ENCODE results near the gene CYP26C1. TPM values are rescaled to one million over a fixed set of nuclear protein-coding genes. Genes with fewer than 3 reads are reported as not detected.
A peak's percentile ranks its signal among the peaks of the same experiment; 100 is the strongest.

Gene CYP26C1
- total RNA-seq, 4 donors from 2014 or later: under 0.01 to 0.39 (median under 0.01) TPM; not detected in 1

DNA sequence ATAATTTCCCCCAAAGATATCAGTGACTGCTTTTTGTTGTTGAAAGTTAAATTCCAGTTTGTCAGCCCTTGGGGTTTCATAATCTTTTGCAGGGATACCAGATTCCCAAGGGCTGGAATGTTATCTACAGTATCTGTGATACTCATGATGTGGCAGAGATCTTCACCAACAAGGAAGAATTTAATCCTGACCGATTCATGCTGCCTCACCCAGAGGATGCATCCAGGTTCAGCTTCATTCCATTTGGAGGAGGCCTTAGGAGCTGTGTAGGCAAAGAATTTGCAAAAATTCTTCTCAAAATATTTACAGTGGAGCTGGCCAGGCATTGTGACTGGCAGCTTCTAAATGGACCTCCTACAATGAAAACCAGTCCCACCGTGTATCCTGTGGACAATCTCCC is 16.3 kb downstream of the CYP26C1 start:
- no peak overlapping the region for H3K4me3 ChIP-seq
- no peaks in the 10 kb centered on the region for H3K9me3 ChIP-seq
- no peak for DNase-seq (ENCODE audit: extremely low spot score)
- no peaks in the 10 kb centered on the region for H3K36me3 ChIP-seq
- peaks cover 32 to 43% (median 41%) of the 10 kb centered on the region in 4 donors for H3K4me1 ChIP-seq
- H3K27me3 ChIP-seq: peaks cover 10 to 78% (median 31%) of the 10 kb centered on the region in 4 donors
- TF ChIP-seq, protein P1, sequence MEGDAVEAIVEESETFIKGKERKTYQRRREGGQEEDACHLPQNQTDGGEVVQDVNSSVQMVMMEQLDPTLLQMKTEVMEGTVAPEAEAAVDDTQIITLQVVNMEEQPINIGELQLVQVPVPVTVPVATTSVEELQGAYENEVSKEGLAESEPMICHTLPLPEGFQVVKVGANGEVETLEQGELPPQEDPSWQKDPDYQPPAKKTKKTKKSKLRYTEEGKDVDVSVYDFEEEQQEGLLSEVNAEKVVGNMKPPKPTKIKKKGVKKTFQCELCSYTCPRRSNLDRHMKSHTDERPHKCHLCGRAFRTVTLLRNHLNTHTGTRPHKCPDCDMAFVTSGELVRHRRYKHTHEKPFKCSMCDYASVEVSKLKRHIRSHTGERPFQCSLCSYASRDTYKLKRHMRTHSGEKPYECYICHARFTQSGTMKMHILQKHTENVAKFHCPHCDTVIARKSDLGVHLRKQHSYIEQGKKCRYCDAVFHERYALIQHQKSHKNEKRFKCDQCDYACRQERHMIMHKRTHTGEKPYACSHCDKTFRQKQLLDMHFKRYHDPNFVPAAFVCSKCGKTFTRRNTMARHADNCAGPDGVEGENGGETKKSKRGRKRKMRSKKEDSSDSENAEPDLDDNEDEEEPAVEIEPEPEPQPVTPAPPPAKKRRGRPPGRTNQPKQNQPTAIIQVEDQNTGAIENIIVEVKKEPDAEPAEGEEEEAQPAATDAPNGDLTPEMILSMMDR (IDR thresholded peaks at IDR 0.05): no peak
- no peak for TF ChIP-seq POLR2AphosphoS5 (IDR thresholded peaks at IDR 0.05)
- no peak for TF ChIP-seq EP300 (IDR thresholded peaks at IDR 0.05)
- TF ChIP-seq POLR2A (IDR thresholded peaks at IDR 0.05; ENCODE audit: low read depth): no peak
- WGBS: 71% methylated on average over 2 of the region's 2 CpGs
- H3K27ac ChIP-seq (replicated peaks in 1 of 4): no peak overlapping the region
- intact Hi-C loops (cut with DNase I): no loop called here

DNA sequence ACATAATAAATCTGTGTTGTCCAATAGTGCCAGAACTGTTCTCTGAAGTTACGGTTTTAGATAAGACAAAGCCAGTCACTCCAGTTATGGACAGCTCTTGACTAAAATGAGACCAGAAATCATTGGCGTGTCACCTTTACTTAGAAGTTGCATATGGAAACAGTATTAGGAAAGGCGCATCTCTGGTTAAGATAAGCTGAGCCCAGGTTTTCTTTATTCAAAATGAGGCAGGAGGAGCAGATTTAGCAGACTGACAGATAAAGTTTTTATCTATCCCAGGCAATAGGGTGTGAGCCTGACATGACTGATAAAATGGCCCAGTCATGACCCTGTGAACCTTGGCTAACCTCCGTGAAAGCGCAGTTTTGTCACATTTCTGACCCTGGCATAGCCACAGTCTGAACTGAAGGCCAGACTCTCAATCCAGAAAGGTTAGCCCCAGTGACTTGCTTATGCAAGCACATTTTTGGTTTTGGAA is 17.3 kb downstream of the CYP26C1 start:
- peaks cover 10 to 68% (median 22%) of the 10 kb centered on the region in 4 donors for H3K27me3 ChIP-seq

DNA sequence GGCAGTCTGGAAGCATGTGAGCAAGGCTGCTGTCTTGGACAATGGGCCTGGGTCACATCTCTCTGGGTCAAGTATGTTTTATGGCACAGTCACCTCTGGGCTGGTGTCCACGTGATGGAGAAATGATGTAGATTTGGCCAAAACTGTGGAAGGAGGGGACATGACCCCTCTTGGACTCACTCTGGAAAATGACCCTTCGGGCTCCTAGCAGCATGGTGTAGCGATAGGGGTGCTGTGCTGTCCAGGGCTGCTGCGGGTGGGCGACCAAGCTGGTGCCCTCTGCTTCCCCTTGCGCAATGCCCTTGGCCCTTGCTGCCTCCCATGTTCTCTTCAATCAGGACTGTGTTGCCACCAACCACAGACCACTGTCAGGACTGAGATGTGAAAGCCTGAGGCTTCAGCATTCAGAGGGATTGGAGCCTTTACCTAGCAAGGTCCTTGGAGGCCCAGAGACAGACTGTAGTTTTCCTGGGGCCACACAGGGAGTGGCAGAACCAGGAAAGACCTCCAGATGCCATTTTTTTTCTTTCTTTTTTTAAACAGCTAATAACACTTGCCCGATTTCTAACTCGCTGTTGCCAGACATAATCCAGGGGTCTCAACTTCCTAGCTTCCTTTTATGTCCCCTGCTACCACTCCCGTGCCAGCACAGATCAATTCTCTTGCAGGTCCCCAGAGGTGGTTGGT is 19.2 kb downstream of the CYP26C1 start:
- Histone ChIP-seq H3K27ac (replicated peaks in 1 of 4) (no peak overlapping the region), H3K36me3 (no peaks in the 10 kb centered on the region), H3K9me3 (no peaks in the 10 kb centered on the region), H3K27me3 (peaks cover 1 to 49% (median 6%) of the 10 kb centered on the region in 4 donors), H3K4me3 (no peak overlapping the region), H3K4me1 (peaks cover 4 to 14% (median 12%) of the 10 kb centered on the region in 4 donors)
- TF ChIP-seq, protein P1 (IDR thresholded peaks at IDR 0.05): no peak
- TF ChIP-seq POLR2A (IDR thresholded peaks at IDR 0.05; ENCODE audit: low read depth) (no peak), EP300 (IDR thresholded peaks at IDR 0.05) (no peak), POLR2AphosphoS5 (IDR thresholded peaks at IDR 0.05) (no peak)
- intact Hi-C loops (cut with DNase I): loop anchor here (2.0 to 10.0 kb wide), 2 partner anchors 209 to 275 kb away; no protein-coding TSS in a partner anchor
- 51% methylated on average over 5 of the region's 9 CpGs for WGBS
- peak; percentile 39 for DNase-seq (ENCODE audit: extremely low spot score)

More for the DNA sequence above, 17.3 kb downstream of the CYP26C1 start:
- DNase-seq (ENCODE audit: extremely low spot score): peak; percentile 72
- Histone ChIP-seq H3K36me3 (no peaks in the 10 kb centered on the region), H3K4me1 (peaks cover 21 to 33% (median 31%) of the 10 kb centered on the region in 4 donors), H3K4me3 (no peak overlapping the region), H3K9me3 (no peaks in the 10 kb centered on the region), H3K27ac (replicated peaks in 1 of 4) (no peak overlapping the region)
- intact Hi-C loops (cut with DNase I): no loop called here
- TF ChIP-seq POLR2A (IDR thresholded peaks at IDR 0.05; ENCODE audit: low read depth) (no peak), POLR2AphosphoS5 (IDR thresholded peaks at IDR 0.05) (no peak), EP300 (IDR thresholded peaks at IDR 0.05) (no peak)
- TF ChIP-seq, protein P1 (IDR thresholded peaks at IDR 0.05): no peak
- 85% methylated on average over 5 of the region's 5 CpGs for WGBS

DNA sequence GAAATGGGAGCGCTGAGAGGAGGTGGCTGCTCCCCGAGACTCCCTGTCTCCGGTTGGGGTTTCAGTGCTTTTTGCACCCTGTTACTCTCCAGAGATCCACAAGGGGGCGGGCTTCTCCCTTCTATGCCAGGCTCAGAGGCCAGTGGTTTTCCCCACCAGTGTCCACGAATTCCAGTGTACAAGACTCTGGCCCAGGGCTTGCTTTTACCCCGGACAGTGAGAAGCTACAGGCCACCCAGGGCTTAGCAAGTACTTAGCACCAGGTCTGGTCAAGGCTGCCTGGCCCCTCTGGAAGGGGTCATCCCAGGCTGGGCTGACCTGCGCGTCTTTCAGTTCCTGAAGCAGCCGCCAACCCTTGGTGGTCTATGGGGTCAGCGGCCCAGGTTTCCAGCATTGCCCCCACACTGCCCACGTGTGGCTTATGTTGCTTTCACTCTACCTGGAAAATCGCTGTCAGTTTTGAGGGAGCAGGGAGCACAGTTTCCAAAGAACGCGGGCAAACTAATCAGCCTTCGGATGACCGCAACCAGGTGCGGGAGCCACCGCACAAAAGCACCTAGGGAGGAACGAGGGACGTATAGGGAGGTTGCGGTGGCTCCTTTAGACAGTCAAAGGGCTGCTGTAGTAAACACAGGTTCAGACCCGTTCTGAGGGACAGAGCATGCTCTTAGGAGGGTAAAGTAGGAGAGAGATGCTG is 19.9 kb downstream of the CYP26C1 start:
- WGBS: 64% methylated on average over 15 of the region's 22 CpGs
- no peak for TF ChIP-seq EP300 (IDR thresholded peaks at IDR 0.05)
- no peak for TF ChIP-seq POLR2AphosphoS5 (IDR thresholded peaks at IDR 0.05)
- TF ChIP-seq, protein P1 (IDR thresholded peaks at IDR 0.05): peak; percentile 71 to 86 (median 78)
- Histone ChIP-seq H3K4me3 (no peak overlapping the region), H3K4me1 (peaks cover 0 to 8% (median 5%) of the 10 kb centered on the region in 4 donors), H3K36me3 (no peaks in the 10 kb centered on the region), H3K9me3 (no peaks in the 10 kb centered on the region), H3K27ac (replicated peaks in 1 of 4) (no peak overlapping the region), H3K27me3 (peaks cover 0 to 42% (median 0%) of the 10 kb centered on the region in 4 donors)
- peak; percentile 92 for DNase-seq (ENCODE audit: extremely low spot score)
- intact Hi-C loops (cut with DNase I): loop anchor here (2.0 to 10.0 kb wide), 2 partner anchors 208 to 274 kb away; no protein-coding TSS in a partner anchor
